ENCODE results near the gene FAM222B. TPM values are rescaled to one million over a fixed set of nuclear protein-coding genes. Genes with fewer than 3 reads are reported as not detected.

FAM222B gene
- total and polyA plus RNA-seq, 9 of the 15 experiments (the other 6 are each of a cell fraction or from before 2014, with no cell fraction given): 4.0 to 34.6 (median 7.5) TPM

DNA sequence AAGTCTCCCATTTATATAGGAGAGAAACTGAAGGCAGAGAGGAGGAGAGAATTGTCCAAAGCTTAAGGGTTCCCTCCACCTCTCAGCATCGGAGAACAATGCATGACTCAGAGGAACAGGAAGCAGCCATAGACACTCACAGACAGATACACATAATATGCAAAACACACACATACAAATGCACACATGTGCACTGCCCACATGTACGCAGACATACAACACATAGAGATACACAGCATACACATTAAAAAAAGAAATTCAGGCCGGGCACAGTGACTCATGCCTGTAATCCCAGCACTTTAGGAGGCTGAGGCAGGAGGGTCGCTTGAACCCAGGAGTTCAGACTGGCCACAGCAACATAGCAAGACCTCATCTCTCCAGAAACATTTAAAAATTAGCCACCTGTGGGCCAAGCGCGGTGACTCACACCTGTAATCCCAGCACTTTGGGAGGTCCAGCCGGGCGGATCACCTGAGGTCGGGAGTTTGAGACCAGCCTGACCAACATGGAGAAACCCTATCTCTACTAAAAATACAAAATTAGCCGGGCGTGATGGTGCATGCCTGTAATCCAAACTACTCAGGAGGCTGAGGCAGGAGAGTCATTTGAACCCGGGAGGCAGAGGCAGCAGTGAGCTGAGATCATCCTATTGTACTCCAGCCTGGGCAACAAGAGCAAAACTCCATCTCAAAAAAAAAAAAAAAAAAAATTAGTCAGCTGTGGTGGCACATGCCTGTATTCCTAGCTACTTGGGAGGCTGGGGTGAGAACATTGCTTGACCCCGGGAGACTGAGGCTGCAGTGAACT is 23.6 kb upstream of the FAM222B start (continued):
- TF ChIP-seq, protein P1, sequence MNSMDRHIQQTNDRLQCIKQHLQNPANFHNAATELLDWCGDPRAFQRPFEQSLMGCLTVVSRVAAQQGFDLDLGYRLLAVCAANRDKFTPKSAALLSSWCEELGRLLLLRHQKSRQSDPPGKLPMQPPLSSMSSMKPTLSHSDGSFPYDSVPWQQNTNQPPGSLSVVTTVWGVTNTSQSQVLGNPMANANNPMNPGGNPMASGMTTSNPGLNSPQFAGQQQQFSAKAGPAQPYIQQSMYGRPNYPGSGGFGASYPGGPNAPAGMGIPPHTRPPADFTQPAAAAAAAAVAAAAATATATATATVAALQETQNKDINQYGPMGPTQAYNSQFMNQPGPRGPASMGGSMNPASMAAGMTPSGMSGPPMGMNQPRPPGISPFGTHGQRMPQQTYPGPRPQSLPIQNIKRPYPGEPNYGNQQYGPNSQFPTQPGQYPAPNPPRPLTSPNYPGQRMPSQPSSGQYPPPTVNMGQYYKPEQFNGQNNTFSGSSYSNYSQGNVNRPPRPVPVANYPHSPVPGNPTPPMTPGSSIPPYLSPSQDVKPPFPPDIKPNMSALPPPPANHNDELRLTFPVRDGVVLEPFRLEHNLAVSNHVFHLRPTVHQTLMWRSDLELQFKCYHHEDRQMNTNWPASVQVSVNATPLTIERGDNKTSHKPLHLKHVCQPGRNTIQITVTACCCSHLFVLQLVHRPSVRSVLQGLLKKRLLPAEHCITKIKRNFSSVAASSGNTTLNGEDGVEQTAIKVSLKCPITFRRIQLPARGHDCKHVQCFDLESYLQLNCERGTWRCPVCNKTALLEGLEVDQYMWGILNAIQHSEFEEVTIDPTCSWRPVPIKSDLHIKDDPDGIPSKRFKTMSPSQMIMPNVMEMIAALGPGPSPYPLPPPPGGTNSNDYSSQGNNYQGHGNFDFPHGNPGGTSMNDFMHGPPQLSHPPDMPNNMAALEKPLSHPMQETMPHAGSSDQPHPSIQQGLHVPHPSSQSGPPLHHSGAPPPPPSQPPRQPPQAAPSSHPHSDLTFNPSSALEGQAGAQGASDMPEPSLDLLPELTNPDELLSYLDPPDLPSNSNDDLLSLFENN (IDR thresholded peaks at IDR 0.05; ENCODE audit: low read depth in 2 of 2, low read length in 2 of 2): no peak
- TF ChIP-seq SUPT5H (IDR thresholded peaks at IDR 0.05) (0 out of 2 replicates have a peak, but pooled peaks have one; percentile 31), RBBP5 (IDR thresholded peaks at IDR 0.05; ENCODE audit: borderline replicate concordance, insufficient read depth, low read length, poor library complexity, severe bottlenecking) (no peak), ZNF445 (CRISPR knock-in tag; IDR thresholded peaks at IDR 0.05; ENCODE audit: low read depth) (no peak), ZBTB8A (IDR thresholded peaks at IDR 0.05; ENCODE audit: partially characterized antibody) (no peak), COPS2 (conservative IDR thresholded peaks at IDR 0.05) (no peak), ZKSCAN8 (CRISPR knock-in tag; IDR thresholded peaks at IDR 0.05) (0 out of 2 replicates have a peak, but pooled peaks have one; percentile 13), FOXK2 (conservative IDR thresholded peaks at IDR 0.05 in 1 of 2, IDR thresholded peaks at IDR 0.05 in 1 of 2; ENCODE audit: low read depth in 2 of 2) (peak; percentile 24 to 39; a peak in 3 of 4 replicates), SMAD4 (CRISPR knock-in tag; conservative IDR thresholded peaks at IDR 0.05) (no peak), TRIM24 (IDR thresholded peaks at IDR 0.05) (no peak), ZNF644 (tag; IDR thresholded peaks at IDR 0.05; ENCODE audit: low read depth) (0 out of 2 replicates have a peak, but pooled peaks have one; percentile 18), XRCC5 (IDR thresholded peaks at IDR 0.05; ENCODE audit: low read depth, low read length) (no peak), ZNF134 (CRISPR knock-in tag; conservative IDR thresholded peaks at IDR 0.05) (no peak), ASH1L (IDR thresholded peaks at IDR 0.05; ENCODE audit: borderline replicate concordance, low read depth, partially characterized antibody) (peak; percentile 15), HDAC2 (IDR thresholded peaks at IDR 0.05) (peak; percentile 26; the same call in 1 of the 2 replicates)
- TF ChIP-seq, protein P2, sequence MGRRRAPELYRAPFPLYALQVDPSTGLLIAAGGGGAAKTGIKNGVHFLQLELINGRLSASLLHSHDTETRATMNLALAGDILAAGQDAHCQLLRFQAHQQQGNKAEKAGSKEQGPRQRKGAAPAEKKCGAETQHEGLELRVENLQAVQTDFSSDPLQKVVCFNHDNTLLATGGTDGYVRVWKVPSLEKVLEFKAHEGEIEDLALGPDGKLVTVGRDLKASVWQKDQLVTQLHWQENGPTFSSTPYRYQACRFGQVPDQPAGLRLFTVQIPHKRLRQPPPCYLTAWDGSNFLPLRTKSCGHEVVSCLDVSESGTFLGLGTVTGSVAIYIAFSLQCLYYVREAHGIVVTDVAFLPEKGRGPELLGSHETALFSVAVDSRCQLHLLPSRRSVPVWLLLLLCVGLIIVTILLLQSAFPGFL (CRISPR knock-in tag; IDR thresholded peaks at IDR 0.05): no peak
- TF ChIP-seq, protein P3, sequence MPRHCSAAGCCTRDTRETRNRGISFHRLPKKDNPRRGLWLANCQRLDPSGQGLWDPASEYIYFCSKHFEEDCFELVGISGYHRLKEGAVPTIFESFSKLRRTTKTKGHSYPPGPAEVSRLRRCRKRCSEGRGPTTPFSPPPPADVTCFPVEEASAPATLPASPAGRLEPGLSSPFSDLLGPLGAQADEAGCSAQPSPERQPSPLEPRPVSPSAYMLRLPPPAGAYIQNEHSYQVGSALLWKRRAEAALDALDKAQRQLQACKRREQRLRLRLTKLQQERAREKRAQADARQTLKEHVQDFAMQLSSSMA (CRISPR knock-in tag; IDR thresholded peaks at IDR 0.05): no peak
- TF ChIP-seq, protein P4, sequence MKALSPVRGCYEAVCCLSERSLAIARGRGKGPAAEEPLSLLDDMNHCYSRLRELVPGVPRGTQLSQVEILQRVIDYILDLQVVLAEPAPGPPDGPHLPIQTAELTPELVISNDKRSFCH (CRISPR knock-in tag; IDR thresholded peaks at IDR 0.05): no peak
- TF ChIP-seq, protein P4 (tag; IDR thresholded peaks at IDR 0.05): peak; percentile 67
- TF ChIP-seq, protein P5, sequence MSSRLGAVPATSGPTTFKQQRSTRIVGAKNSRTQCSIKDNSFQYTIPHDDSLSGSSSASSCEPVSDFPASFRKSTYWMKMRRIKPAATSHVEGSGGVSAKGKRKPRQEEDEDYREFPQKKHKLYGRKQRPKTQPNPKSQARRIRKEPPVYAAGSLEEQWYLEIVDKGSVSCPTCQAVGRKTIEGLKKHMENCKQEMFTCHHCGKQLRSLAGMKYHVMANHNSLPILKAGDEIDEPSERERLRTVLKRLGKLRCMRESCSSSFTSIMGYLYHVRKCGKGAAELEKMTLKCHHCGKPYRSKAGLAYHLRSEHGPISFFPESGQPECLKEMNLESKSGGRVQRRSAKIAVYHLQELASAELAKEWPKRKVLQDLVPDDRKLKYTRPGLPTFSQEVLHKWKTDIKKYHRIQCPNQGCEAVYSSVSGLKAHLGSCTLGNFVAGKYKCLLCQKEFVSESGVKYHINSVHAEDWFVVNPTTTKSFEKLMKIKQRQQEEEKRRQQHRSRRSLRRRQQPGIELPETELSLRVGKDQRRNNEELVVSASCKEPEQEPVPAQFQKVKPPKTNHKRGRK (tag; IDR thresholded peaks at IDR 0.05): no peak

All from K562 (cell line).